ENCODE results near the gene LETM1. TPM values are rescaled to one million over a fixed set of nuclear protein-coding genes. Genes with fewer than 3 reads are reported as not detected.

Gene LETM1
- total RNA-seq, 1 donor from 2014 or later: 75.1 TPM

- DNase-seq (ENCODE audit: low spot score): no peak
Measured at GRCh38 chr4:1873291-1873690, 17.3 kb upstream of the LETM1 start.

DNA sequence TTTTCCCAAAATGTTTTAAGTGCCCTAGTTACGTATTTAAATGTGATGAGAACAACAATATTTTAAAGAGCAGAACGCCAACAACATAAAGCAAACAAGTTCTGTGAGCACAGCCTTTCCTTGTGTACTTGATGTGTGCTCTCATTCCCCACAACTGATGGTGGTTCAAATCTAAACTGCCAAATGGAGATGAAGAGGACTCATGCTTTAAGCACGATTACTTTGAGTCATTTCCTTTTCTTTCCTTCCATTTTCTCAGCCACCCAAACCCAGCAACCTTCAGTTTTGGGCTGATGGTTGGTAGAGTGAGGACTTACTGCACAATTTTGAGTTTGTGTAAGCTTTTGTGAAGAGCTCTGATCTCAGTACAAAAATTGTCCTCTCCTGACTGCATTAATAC, 16.9 kb upstream of the LETM1 start:
- no peak for DNase-seq (ENCODE audit: low spot score)

DNA sequence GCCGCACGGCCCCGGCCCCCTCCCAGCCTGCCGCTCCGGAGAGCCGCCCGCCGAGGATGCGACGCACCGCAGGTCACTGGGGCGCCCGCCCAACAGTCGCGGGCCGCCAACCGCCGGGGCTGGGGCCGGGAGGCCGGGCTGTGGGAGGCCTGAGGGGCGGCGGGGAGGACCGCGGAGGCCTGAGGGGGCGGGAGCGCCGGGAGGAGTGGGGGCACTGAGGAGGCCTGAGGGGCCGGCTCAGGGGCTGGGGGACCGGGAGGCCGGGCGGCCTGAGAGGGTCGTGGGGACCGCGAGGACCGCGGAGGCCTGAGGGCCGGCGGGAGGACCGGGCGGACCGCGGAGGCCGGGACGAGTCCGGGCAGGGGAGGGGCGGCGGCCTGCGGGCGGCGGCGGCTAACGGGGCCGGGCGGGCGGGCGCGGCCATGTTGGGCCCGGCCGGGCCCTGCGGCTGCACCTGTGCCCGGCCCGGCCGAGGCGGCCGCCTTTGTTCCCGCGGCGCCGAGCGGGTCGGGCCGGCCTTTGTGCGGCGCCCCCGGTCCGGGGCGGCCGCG, 15.6 kb upstream of the LETM1 start:
- DNase-seq (ENCODE audit: low spot score): no peak

GRCh38 chr4:1870578-1871443, 14.9 kb upstream of the LETM1 start, which contains the start of gene NSD2:
NSD2 (plus strand) TSS chr4:1871393; CDS start chr4:1900655, 29,262 bp downstream.
- peak; percentile 95 for DNase-seq (ENCODE audit: low spot score)

DNA sequence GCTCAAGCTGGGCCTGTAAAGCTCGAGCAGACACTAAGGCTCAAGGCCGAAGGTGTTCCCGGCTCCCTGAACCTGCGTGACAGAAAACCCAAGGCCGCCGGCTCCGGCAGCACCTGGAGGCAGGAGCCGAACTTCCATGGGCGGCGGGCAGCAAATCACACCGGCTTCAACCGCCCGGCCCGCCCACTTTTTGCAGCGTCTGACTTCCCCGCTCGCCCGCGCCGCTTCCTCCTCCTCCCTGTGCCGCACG, 14.3 kb upstream of the LETM1 start:
- DNase-seq (ENCODE audit: low spot score): peak; percentile 97

- no peak for DNase-seq (ENCODE audit: low spot score)
Measured at GRCh38 chr4:1869530-1870327, 13.8 kb upstream of the LETM1 start.

GRCh38 chr4:1868912-1869311, 13.0 kb upstream of the LETM1 start:
- no peak for DNase-seq (ENCODE audit: low spot score)

DNA sequence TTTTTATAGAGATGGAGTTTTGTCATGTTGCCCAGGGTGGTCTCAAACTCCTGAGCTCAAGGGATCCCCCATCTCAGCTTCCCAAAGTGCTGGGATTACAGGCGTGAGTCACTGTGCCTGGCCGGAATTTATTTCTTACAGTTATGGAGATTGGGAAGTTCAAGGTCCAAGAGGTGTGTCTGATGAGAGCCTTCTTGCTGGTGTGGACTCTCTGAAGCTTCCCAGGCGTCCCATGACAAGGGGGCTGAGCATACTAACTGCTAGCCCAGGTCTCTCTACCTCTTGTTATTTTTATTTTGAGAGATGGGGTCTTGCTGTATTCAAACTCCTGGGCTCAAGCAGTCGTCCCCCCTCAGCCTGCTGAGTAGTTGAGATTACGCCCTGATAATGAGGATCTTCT, 12.3 kb upstream of the LETM1 start:
- no peak for DNase-seq (ENCODE audit: low spot score)

DNA sequence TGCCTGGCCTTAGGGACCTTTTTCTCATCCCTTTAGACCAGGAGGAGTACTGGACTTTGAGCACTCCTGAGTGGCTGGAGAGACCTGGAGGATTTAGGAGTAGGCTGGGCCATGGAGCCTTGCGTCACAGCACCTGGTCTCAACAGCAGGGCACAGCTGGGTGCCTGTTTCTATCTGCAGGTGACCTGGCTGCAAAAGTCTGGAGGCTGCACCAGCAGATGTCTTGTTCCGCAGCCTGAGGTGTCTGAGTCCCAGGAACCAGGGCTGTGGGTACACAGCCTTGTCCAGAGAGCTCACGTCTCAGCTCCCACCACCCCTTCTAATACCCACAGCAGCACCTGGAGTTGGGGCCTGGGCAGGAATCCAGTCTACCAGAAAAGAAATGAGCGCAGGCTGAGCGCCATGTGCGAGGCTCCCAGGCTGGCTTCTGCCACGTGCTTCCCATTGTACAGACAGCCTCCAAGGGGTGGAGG, 10.3 kb upstream of the LETM1 start:
- no peak for DNase-seq (ENCODE audit: low spot score)

GRCh38 chr4:1864076-1865008, 8.4 kb upstream of the LETM1 start:
- no peak for DNase-seq (ENCODE audit: low spot score)

GRCh38 chr4:1863297-1864033, 7.5 kb upstream of the LETM1 start:
- no peak for DNase-seq (ENCODE audit: low spot score)

DNA sequence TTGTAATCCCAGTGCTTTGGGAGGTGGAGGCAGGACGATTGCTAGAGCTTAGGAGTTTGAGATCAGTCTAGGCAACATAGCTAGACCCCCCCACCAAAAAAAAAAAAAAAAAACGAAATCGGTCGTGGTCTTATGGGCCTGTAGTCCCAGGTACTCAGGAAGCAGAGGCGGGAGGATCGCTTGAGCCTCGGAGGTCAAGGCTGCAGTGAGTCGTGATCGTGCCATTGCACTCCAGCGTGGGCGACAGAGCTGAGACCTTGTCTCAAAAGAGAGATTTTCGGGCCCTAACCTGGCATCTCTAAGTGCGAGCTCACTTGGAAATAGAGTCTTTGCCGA, 7.0 kb upstream of the LETM1 start:
- DNase-seq (ENCODE audit: low spot score): no peak

DNA sequence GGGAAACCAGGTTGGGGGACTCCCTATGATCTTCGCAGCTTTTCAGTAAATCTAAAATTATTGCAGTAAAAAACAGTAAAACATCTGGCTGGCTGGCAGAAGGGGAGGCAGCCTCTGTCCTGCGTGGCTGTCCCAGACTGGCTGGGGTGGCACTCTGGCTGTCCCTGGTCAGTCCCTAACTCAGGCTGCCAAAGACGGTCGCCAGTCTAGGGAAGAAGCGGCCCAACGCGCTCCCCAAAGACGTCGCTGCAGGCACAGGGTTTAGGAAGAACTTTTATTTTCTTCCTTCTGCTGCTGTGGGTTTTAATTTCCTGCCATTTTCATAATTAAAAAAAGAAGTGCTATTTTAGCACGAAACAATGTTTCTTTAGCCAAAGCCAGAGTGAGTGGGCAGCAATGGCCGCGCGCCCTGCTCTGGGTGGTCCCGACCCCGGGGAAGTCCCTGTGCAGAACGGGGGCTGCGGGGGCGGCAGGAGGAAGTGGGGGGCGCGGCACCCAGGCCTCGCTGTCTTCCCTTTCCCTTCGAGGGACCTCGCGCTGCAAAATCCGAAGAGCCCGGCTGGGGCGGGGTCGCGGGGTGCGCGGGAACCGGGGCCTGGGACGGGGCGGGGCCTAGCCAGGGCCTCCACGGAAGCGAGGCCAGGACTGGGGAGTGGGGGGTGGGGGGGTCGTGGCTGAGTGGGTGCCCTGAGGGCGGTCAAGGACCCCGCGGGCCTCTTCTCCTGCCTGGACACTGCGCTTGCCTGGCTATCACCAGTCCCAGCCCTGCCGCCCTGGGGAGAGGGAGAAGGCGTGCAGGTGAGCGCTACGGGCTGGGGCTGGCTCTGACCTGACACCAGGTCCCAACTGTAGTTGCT, 6.3 kb upstream of the LETM1 start:
- no peak for DNase-seq (ENCODE audit: low spot score)

DNA sequence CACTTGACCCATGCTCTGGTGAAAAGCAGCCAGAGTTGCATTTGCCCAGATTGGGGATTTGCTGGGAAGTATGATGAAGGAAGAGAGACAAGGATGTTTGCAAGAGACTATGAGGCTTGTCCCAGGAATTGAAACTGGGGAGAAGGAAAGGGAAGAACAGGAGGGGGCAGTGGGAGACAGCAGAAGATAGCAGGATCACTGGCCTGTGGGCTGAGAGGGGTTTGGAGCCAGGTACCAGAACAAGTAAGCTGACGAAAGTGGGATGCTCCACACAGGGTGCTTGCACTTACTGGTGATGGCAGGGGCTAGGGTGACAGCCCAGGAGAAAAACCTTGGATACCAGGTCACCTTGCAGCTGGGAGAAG, 3.4 kb upstream of the LETM1 start:
- no peak for DNase-seq (ENCODE audit: low spot score)

DNA sequence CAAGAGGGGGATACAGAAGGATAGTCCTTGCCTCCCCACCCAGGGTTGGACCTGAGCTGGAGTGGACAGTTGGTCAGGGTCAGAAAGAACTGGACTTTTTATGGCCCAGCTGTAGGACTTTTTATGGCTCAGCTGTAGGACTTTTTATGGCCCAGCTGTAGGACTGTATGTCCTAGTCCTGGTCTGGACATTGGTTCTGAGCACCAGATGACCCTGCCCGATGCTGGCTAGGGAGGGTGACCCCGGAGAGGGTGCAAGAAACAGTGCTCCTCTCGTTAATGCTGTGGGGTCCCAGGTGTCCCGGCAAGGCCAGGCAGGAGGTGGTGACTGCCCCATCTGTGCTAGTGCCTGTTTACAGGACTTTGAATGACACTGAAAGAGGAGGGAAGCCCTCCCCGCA, 2.0 kb upstream of the LETM1 start:
- no peak for DNase-seq (ENCODE audit: low spot score)

GRCh38 chr4:1856943-1857699, 1.2 kb upstream of the LETM1 start:
- no peak for DNase-seq (ENCODE audit: low spot score)

- DNase-seq (ENCODE audit: low spot score): no peak
Measured at GRCh38 chr4:1855333-1856070, 454 bp downstream of the LETM1 start.

- DNase-seq (ENCODE audit: low spot score): no peak
Measured at GRCh38 chr4:1854752-1855151, 1.2 kb downstream of the LETM1 start.

All from mesenteric fat pad (tissue), 1 donor.